Measurements from ENCODE around the gene AQP5. TPM values are rescaled to one million over a fixed set of nuclear protein-coding genes. Genes with fewer than 3 reads are reported as not detected.
A peak's percentile ranks its signal among the peaks of the same experiment; 100 is the strongest.

The AQP5 gene
- total RNA-seq, 1 donor from 2014 or later = 1.0 TPM

DNA sequence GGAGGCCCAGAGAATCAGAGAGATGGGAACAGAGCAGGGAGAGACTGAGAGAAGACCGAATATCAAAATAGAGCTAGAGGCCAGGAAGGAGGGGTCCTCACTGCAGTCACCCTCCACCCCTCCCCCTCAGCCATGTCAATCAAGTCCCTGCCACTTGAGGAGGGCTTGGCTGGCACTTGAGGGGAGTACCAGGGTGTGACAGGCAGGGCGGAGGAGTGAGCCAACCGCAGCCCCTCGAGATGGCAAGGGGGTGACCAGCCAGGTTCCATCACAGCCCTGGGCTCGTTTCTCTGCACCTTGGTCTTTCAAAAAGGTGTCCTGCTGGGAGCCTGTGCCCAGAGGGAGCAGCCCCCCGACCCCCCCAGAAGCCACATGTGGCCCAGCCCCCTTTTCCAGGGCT is 4.2 kb downstream of the AQP5 start:
- Histone ChIP-seq H3K27me3 (ENCODE audit: control insufficient read depth in 3 of 3, insufficient read depth in 3 of 3, low read length in 3 of 3) (peaks cover 20 to 73% (median 50%) of the 10 kb centered on the region in 3 donors), H3K9ac (ENCODE audit: low read depth in 1 of 3, low read length in 3 of 3) (no peak overlapping the region), H3K36me3 (ENCODE audit: control insufficient read depth in 3 of 3, insufficient read depth in 3 of 3, low read length in 3 of 3) (no peaks in the 10 kb centered on the region), H3K27ac (ENCODE audit: low read depth, low read length) (no peak overlapping the region), H3K4me3 (ENCODE audit: low read length in 3 of 3) (no peak overlapping the region), H3K4me1 (ENCODE audit: control insufficient read depth in 3 of 3, insufficient read depth in 3 of 3, low read length in 3 of 3) (peaks cover 8 to 10% (median 9%) of the 10 kb centered on the region in 3 donors), H3K9me3 (ENCODE audit: control insufficient read depth in 3 of 3, low read length in 3 of 3) (no peaks in the 10 kb centered on the region)

DNA sequence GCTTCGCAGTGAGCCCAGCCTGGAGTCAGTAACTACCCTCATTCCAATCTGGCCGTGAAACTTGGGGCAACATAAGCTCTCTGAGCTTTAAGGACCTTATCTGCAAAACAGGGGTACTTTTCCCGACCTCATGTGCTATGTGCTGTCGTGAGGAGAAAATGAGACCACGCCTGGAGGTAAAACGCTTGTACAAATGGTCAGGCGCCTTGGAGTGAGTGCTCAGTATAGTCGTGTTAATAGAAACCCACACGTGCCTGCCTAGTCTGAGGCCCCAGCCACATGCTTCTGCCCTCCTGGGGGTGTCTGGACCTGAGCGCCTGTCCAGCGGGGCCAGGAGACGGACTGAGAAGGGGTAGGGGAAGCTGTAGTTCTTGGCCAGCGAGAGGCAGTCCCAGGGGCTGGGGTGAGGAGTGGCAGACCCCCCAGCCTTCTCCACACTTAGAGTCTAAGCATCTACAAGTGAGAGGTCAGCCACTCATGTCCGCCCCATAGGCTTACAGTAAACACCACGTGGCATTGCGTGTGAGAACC is 4.9 kb downstream of the AQP5 start:
- H3K27ac ChIP-seq (ENCODE audit: low read depth, low read length) = no peak overlapping the region
- peaks cover 8 to 10% (median 9%) of the 10 kb centered on the region in 3 donors for H3K4me1 ChIP-seq (ENCODE audit: control insufficient read depth in 3 of 3, insufficient read depth in 3 of 3, low read length in 3 of 3)
- peaks cover 23 to 67% (median 44%) of the 10 kb centered on the region in 3 donors for H3K27me3 ChIP-seq (ENCODE audit: control insufficient read depth in 3 of 3, insufficient read depth in 3 of 3, low read length in 3 of 3)
- no peaks in the 10 kb centered on the region for H3K9me3 ChIP-seq (ENCODE audit: control insufficient read depth in 3 of 3, low read length in 3 of 3)
- H3K9ac ChIP-seq (ENCODE audit: low read depth in 1 of 3, low read length in 3 of 3) = no peak overlapping the region
- no peak overlapping the region for H3K4me3 ChIP-seq (ENCODE audit: low read length in 3 of 3)
- H3K36me3 ChIP-seq (ENCODE audit: control insufficient read depth in 3 of 3, insufficient read depth in 3 of 3, low read length in 3 of 3) = no peaks in the 10 kb centered on the region

DNA sequence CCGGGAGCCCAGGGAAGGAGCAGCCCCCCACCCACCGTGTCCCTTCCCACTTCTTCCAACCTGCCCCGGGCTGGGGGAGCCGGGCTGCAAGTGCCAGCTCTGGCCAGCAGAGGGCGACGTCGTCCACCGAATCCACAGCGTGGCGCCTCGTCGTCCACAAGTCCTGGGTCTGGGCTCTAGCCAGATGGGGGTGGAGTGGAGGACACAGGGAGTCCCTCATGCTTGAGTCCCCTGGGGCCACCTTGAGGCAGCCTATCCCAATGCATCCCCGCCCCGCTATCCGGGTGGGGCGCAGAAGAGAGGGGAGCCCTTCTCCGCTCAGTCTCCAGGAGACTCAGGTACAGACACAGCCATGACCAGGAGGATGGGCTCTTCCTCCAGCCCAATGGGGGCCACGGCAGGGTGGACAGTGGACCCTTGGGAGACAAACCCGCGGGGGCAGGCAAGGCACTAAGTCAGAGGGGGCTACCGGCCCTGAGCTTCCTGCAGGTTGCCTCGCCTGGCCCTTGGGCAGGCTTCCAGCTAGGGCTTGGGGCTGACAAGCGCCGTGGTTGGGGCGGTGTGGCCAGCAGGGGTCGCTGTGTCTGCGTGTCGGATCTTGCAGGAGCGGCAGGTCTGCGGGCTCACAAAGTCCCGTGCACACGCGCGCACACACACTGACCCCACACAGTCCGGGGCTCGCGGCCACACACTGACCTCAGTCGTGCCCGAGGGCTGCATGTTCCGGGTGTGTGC is 5.5 kb downstream of the AQP5 start:
- H3K27me3 ChIP-seq (ENCODE audit: control insufficient read depth in 3 of 3, insufficient read depth in 3 of 3, low read length in 3 of 3) = peaks cover 23 to 63% (median 41%) of the 10 kb centered on the region in 3 donors

DNA sequence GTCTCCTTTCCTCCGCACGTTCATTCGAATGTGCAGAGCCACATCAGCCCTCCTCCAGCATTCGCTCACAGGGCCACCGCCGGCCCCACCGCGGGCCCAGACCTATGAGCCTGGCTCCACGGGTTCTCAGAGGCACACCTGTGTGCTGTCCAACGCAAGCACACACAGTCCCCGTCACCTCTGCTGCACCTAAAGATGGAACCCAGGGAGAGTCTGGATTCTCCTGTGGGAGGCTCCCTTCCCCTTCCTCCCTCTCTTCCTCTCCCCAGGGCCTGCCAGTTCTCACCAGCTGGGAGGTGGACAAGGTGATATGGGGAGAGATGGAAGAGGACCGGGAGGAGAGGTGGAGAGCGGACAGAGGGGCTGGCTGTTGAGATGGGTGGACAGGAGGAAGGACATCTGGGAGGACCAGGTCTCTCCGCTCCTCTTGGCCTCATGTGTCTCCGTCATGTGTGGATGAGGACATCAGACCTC is 6.1 kb downstream of the AQP5 start:
- peak overlapping the region in 1 of 3 donors; percentile 58 for H3K4me3 ChIP-seq (ENCODE audit: low read length in 3 of 3)
- no peak overlapping the region for H3K9ac ChIP-seq (ENCODE audit: low read depth in 1 of 3, low read length in 3 of 3)
- peaks cover 23 to 62% (median 41%) of the 10 kb centered on the region in 3 donors for H3K27me3 ChIP-seq (ENCODE audit: control insufficient read depth in 3 of 3, insufficient read depth in 3 of 3, low read length in 3 of 3)

More for the DNA sequence above, 5.5 kb downstream of the AQP5 start:
- Histone ChIP-seq H3K4me3 (ENCODE audit: low read length in 3 of 3) (peak overlapping the region; percentile 58 to 60 (median 60)), H3K27ac (ENCODE audit: low read depth, low read length) (no peak overlapping the region), H3K4me1 (ENCODE audit: control insufficient read depth in 3 of 3, insufficient read depth in 3 of 3, low read length in 3 of 3) (peaks cover 8 to 10% (median 9%) of the 10 kb centered on the region in 3 donors), H3K9me3 (ENCODE audit: control insufficient read depth in 3 of 3, low read length in 3 of 3) (no peaks in the 10 kb centered on the region), H3K9ac (ENCODE audit: low read depth in 1 of 3, low read length in 3 of 3) (peak overlapping the region in 1 of 3 donors; percentile 23), H3K36me3 (ENCODE audit: control insufficient read depth in 3 of 3, insufficient read depth in 3 of 3, low read length in 3 of 3) (no peaks in the 10 kb centered on the region)

DNA sequence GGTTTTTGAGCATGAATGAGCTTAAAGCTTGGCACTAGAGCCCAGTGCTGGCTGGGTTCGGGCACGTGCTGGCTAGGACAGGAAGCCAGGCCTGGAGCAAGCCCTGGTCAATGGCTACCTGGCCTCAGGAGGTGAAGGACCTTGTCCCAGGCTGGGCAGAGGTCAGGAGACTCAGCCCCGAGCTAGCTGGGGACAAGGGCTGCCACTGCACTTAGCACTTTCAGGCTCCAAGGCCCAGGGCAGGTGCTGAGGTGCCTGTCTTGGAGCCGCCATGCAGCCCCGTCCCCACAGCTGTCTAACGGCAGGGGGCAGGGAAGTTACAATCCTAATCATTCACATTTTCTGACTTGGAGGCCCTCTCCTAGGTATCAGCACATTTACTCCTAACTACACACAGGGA is 6.8 kb downstream of the AQP5 start:
- no peak overlapping the region for H3K4me3 ChIP-seq (ENCODE audit: low read length in 3 of 3)
- peaks cover 23 to 61% (median 47%) of the 10 kb centered on the region in 3 donors for H3K27me3 ChIP-seq (ENCODE audit: control insufficient read depth in 3 of 3, insufficient read depth in 3 of 3, low read length in 3 of 3)
- H3K36me3 ChIP-seq (ENCODE audit: control insufficient read depth in 3 of 3, insufficient read depth in 3 of 3, low read length in 3 of 3) = no peaks in the 10 kb centered on the region
- H3K9ac ChIP-seq (ENCODE audit: low read depth in 1 of 3, low read length in 3 of 3) = no peak overlapping the region
- H3K9me3 ChIP-seq (ENCODE audit: control insufficient read depth in 3 of 3, low read length in 3 of 3) = no peaks in the 10 kb centered on the region
- peaks cover 8 to 10% (median 9%) of the 10 kb centered on the region in 3 donors for H3K4me1 ChIP-seq (ENCODE audit: control insufficient read depth in 3 of 3, insufficient read depth in 3 of 3, low read length in 3 of 3)
- H3K27ac ChIP-seq (ENCODE audit: low read depth, low read length) = no peak overlapping the region

More for the DNA sequence above, 6.1 kb downstream of the AQP5 start:
- H3K36me3 ChIP-seq (ENCODE audit: control insufficient read depth in 3 of 3, insufficient read depth in 3 of 3, low read length in 3 of 3) = no peaks in the 10 kb centered on the region
- H3K4me1 ChIP-seq (ENCODE audit: control insufficient read depth in 3 of 3, insufficient read depth in 3 of 3, low read length in 3 of 3) = peaks cover 8 to 10% (median 9%) of the 10 kb centered on the region in 3 donors
- H3K27ac ChIP-seq (ENCODE audit: low read depth, low read length) = no peak overlapping the region
- H3K9me3 ChIP-seq (ENCODE audit: control insufficient read depth in 3 of 3, low read length in 3 of 3) = no peaks in the 10 kb centered on the region

DNA sequence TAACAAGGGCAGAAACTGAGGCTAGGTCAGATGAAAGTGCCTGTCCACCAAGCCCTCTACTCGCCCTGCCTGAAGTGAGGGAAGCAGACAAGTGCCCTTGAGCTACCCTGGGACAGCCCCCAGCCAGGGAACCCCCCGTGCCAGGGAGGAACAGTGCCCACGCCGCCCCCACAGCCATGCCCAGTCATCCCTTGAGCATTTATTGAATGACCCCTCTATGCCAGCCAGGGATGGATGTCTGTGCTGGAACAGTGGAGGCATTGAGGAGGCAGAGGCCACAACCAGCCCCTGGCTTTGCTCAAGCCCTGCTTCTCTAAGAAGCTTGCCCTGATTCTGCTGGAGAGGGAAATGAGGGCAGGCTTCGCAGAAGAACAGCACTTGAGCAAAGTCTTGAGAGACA is 7.4 kb downstream of the AQP5 start:
- Histone ChIP-seq H3K9me3 (ENCODE audit: control insufficient read depth in 3 of 3, low read length in 3 of 3) (no peaks in the 10 kb centered on the region), H3K27ac (ENCODE audit: low read depth, low read length) (no peak overlapping the region), H3K9ac (ENCODE audit: low read depth in 1 of 3, low read length in 3 of 3) (no peak overlapping the region), H3K4me1 (ENCODE audit: control insufficient read depth in 3 of 3, insufficient read depth in 3 of 3, low read length in 3 of 3) (peaks cover 8 to 10% (median 9%) of the 10 kb centered on the region in 3 donors), H3K36me3 (ENCODE audit: control insufficient read depth in 3 of 3, insufficient read depth in 3 of 3, low read length in 3 of 3) (no peaks in the 10 kb centered on the region), H3K4me3 (ENCODE audit: low read length in 3 of 3) (no peak overlapping the region), H3K27me3 (ENCODE audit: control insufficient read depth in 3 of 3, insufficient read depth in 3 of 3, low read length in 3 of 3) (peaks cover 23 to 60% (median 47%) of the 10 kb centered on the region in 3 donors)

DNA sequence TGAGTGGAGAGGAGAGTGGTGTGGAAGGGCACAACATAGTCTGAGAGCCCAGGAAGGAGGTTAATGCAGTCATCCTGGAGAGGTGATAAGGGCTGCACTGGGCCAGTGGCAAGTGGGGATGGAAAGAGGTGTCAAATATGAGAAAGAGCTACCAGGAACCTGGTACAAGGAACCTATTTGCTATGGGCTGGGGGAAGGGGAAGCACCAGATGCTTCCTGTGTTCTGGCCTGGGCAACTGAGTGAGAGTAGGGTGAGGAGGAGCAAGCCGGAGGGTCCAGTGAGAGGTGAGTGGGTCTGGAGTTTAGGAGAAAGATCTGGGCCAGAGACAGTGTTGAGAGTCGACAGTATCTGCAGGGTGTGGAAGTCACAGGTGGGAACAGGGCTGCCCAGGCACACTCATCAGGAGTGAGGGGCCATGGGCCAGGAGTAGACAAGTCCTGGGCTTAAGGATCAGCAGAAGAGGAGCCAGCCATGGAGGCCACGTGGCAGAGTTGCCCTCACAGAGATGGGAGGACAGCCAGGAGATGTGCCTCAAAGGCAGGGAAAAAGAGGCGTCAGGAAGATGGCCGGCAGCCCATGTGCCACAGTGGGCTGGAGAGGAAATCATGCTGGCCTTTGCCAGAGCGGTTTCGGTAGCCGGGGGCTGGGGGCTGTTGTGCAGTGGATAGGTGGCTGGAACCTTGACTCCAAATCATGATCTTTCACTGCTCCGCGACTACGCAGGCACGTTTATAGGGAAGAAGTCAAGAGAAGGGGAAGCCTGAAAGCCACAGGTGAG is 8.2 kb downstream of the AQP5 start:
- Histone ChIP-seq H3K27me3 (ENCODE audit: control insufficient read depth in 3 of 3, insufficient read depth in 3 of 3, low read length in 3 of 3) (peaks cover 23 to 53% (median 50%) of the 10 kb centered on the region in 3 donors), H3K9ac (ENCODE audit: low read depth in 1 of 3, low read length in 3 of 3) (no peak overlapping the region)

DNA sequence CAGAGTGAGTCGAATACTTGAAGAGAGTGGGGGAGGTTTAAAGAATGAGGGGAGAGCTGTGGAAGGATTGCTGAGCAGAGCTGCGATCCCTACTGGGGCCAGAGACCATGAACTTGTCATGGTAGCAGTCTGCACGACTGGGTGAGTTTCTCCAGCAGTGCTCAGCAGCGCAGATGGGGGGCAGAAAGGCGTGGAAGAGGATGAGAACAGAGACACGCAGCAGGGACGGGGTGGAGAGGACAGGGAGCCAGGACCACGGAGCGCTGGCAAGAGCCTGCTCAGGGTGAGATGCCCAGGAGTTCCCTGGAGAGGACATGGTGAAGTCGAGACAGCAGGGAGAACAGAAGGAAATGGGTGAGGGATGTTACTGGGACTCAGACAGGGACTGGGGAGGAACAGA is 9.0 kb downstream of the AQP5 start:
- H3K4me1 ChIP-seq (ENCODE audit: control insufficient read depth in 3 of 3, insufficient read depth in 3 of 3, low read length in 3 of 3) = peaks cover 8 to 16% (median 10%) of the 10 kb centered on the region in 3 donors
- peaks cover 23 to 53% (median 50%) of the 10 kb centered on the region in 3 donors for H3K27me3 ChIP-seq (ENCODE audit: control insufficient read depth in 3 of 3, insufficient read depth in 3 of 3, low read length in 3 of 3)

More for the DNA sequence above, 8.2 kb downstream of the AQP5 start:
- Histone ChIP-seq H3K9me3 (ENCODE audit: control insufficient read depth in 3 of 3, low read length in 3 of 3) (no peaks in the 10 kb centered on the region), H3K4me1 (ENCODE audit: control insufficient read depth in 3 of 3, insufficient read depth in 3 of 3, low read length in 3 of 3) (peaks cover 8 to 10% (median 9%) of the 10 kb centered on the region in 3 donors), H3K27ac (ENCODE audit: low read depth, low read length) (no peak overlapping the region), H3K4me3 (ENCODE audit: low read length in 3 of 3) (no peak overlapping the region), H3K36me3 (ENCODE audit: control insufficient read depth in 3 of 3, insufficient read depth in 3 of 3, low read length in 3 of 3) (no peaks in the 10 kb centered on the region)

DNA sequence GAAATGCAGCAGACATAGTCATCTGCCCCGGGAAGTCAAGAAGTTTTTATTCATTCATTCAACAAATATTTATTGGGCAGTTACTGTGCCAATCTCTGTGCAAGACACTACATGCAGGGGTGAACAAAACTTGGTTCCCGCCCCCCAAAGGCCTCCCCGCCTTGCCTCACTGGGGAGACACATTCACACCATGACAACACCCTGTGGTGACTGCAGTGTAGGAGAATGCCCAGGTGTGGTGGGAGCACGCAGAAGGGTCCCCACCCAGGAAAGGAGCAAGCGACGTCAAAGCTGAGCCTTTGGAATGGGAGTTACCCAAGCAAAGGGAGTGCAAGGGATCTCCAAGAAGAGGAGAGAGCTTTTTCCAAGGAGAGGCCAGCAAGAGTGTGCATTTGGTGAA is 9.5 kb downstream of the AQP5 start:
- Histone ChIP-seq H3K9me3 (ENCODE audit: control insufficient read depth in 3 of 3, low read length in 3 of 3) (no peaks in the 10 kb centered on the region), H3K27ac (ENCODE audit: low read depth, low read length) (no peak overlapping the region), H3K9ac (ENCODE audit: low read depth in 1 of 3, low read length in 3 of 3) (no peak overlapping the region), H3K4me1 (ENCODE audit: control insufficient read depth in 3 of 3, insufficient read depth in 3 of 3, low read length in 3 of 3) (peaks cover 8 to 16% (median 10%) of the 10 kb centered on the region in 3 donors), H3K36me3 (ENCODE audit: control insufficient read depth in 3 of 3, insufficient read depth in 3 of 3, low read length in 3 of 3) (no peaks in the 10 kb centered on the region), H3K27me3 (ENCODE audit: control insufficient read depth in 3 of 3, insufficient read depth in 3 of 3, low read length in 3 of 3) (peaks cover 23 to 53% (median 50%) of the 10 kb centered on the region in 3 donors), H3K4me3 (ENCODE audit: low read length in 3 of 3) (no peak overlapping the region)

More for the DNA sequence above, 9.0 kb downstream of the AQP5 start:
- Histone ChIP-seq H3K36me3 (ENCODE audit: control insufficient read depth in 3 of 3, insufficient read depth in 3 of 3, low read length in 3 of 3) (no peaks in the 10 kb centered on the region), H3K9ac (ENCODE audit: low read depth in 1 of 3, low read length in 3 of 3) (no peak overlapping the region), H3K27ac (ENCODE audit: low read depth, low read length) (no peak overlapping the region), H3K9me3 (ENCODE audit: control insufficient read depth in 3 of 3, low read length in 3 of 3) (no peaks in the 10 kb centered on the region), H3K4me3 (ENCODE audit: low read length in 3 of 3) (no peak overlapping the region)

All from skeletal muscle tissue (tissue), 4 donors.